Measurements from ENCODE around the gene WNT5A. TPM values are rescaled to one million over a fixed set of nuclear protein-coding genes. Genes with fewer than 3 reads are reported as not detected.

Gene WNT5A
- 7.0 and 25.6 TPM in 2 replicates for total RNA-seq

GRCh38 chr3:55486857-55487380 is at the start of gene WNT5A:
WNT5A (minus strand) TSS chr3:55487306; CDS start chr3:55486985, 321 bp downstream.

All from subcutaneous preadipocyte (primary cell).